ENCODE data around the gene NAALADL2.
"Not testable (repeated sequence)": the region's sequence is repeated elsewhere in the genome, so short reads cannot be mapped to it uniquely, and the experiment has no call there.

The NAALADL2 gene

GRCh38 chr3:175777495-175777894 is 918.4 kb downstream of the NAALADL2 start:
- no peak for DNase-seq (ENCODE audit: low read depth)

DNA sequence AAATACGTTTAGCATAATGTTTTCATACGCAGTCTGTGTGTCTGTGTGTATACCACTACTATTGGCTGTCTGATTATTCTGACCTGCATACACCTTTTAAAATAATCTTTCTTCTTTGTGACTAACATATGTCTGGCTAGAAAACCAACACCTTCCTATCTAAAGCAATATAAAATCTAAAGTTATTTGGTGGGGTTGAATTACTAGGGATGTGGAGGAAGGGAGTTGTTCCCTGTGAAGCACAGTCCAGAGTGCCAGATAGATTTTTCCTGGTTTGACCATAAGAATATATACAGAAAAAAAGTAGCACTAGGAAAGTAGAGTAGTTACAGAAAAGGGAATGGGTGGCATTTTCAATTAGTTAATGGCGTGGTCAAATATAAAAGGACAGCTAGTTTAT is 918.8 kb downstream of the NAALADL2 start:
- DNase-seq (ENCODE audit: low read depth), result no peak

DNA sequence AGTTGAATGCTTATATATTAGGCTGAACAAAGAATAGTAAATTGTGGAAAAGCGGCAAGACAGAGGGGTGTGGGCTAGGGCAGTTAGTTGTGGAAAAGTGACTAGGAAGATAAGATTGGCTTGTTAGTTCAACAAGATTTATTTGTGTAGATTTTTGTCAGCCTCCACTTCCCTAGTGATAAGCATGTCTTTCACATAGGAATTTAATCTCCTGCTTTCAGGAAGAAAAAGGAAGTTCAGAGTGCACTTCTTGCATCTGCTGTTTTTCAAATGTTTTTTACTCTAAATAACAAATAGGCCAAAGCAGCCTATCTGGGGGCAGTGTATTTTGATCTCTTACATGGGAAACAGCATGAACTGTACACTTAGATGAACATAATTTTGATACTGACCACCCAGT is 919.9 kb downstream of the NAALADL2 start:
- no peak for DNase-seq (ENCODE audit: low read depth)

GRCh38 chr3:175787109-175787508 is 928.0 kb downstream of the NAALADL2 start:
- DNase-seq (ENCODE audit: low read depth), result not testable (repeated sequence)

- DNase-seq (ENCODE audit: low read depth), result no peak
These were observed 933.1 kb downstream of the NAALADL2 start for GRCh38 chr3:175792245-175792644.

- DNase-seq (ENCODE audit: low read depth), result no peak
These were observed 939.2 kb downstream of the NAALADL2 start for GRCh38 chr3:175798326-175798725.

DNA sequence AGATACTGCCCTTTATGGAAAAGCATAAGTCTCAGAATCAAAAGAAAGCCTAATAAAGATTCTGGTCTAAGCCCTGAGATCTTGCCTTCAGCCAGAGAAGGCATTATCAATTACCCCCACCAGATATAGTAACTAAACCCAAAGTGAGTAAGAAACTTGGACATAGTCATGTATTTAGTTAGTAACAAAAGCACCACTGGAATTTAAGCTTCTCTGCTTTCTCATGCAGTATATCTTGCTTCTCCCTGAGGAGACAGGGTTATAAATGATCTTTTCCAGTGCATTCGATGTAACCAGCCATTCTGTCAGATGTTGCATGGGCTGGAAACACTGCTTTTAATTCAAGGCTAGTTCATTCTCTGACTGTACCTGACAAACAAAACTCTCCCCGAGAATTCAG is 946.7 kb downstream of the NAALADL2 start:
- DNase-seq (ENCODE audit: low read depth), result no peak

GRCh38 chr3:175807175-175807574 is 948.0 kb downstream of the NAALADL2 start:
- no peak for DNase-seq (ENCODE audit: low read depth)

- no peak for DNase-seq (ENCODE audit: low read depth)
These were observed 959.8 kb downstream of the NAALADL2 start for GRCh38 chr3:175818811-175819464.

DNA sequence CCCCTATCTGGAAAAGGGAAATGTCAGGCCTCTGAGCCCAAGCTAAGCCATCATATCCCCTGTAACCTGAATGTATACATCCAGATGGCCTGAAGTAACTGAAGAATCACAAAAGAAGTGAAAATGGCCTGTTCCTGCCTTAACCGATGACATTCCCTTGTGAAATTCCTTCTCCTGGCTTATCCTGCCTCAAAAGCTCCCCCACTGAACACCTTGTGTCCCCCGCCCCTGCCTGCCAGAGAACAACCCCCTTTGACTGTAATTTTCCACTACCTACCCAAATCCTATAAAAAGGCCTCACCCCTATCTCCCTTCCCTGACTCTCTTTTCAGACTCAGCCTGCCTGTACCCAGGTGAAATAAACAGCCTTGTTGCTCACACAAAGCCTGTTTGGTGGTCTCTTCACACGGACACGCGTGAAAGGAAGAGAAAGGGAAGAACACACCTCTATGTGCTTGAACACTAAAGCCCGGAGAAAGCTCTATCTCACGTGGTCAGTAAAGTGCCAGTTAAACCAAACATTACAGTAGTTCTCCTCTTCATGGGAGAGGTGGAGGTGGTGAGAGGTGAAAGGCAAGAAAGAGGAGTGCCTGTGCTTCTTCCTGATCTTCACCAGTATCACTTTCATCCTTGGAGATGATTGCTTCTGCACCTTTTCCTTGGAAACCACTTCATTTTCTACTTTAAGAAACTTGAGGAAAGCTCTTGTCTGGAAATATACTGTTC is 963.8 kb downstream of the NAALADL2 start:
- DNase-seq (ENCODE audit: low read depth), result not testable (repeated sequence)

DNA sequence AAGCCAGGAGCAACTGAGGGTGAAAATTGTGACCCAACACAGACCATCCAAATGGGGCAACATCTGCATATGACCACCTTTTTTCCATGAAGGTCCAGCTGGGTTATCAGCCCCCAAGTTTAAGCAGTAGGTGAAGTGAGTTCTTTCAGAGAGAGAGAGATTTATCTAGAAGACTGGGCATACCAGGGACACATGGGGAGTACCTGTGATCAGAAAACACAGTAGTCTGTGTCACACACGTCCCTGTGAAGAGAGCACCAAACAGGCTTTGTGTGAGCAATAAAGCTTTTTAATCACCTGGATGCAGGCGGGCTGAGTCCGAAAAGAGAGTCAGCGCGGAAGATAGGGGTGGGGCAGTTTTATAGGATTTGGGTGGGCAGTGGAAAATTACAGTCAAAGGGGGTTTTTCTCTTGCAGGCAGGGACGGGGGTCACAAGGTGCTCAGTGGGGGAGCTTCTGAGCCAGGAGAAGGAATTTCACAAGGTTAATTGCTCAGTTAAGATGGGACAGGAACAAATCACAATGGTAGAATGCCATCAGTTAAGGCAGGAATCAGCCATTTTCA is 966.0 kb downstream of the NAALADL2 start:
- not testable (repeated sequence) for DNase-seq (ENCODE audit: low read depth)

GRCh38 chr3:175826759-175827158 is 967.6 kb downstream of the NAALADL2 start:
- no peak for DNase-seq (ENCODE audit: low read depth)

DNA sequence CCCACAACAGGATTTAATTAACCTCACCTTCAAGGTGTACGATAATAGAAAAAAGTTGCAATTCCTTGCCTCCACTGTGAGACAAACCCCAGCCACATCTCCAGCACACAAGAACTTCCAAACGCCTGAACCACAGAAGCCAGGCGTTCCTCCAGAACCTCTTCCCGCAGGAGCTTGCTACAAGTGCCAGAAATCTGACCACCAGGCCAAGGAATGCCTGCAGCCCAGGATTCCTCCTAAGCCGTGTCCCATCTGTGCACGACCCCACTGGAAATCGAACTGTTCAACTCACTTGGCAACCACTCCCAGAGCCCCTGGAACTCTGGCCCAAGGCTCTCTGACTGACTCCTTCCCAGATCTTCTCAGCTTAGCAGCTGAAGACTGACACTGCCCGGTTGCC is 970.7 kb downstream of the NAALADL2 start:
- not testable (repeated sequence) for DNase-seq (ENCODE audit: low read depth)

GRCh38 chr3:175835763-175836162 is 976.6 kb downstream of the NAALADL2 start:
- not testable (repeated sequence) for DNase-seq (ENCODE audit: low read depth)

DNA sequence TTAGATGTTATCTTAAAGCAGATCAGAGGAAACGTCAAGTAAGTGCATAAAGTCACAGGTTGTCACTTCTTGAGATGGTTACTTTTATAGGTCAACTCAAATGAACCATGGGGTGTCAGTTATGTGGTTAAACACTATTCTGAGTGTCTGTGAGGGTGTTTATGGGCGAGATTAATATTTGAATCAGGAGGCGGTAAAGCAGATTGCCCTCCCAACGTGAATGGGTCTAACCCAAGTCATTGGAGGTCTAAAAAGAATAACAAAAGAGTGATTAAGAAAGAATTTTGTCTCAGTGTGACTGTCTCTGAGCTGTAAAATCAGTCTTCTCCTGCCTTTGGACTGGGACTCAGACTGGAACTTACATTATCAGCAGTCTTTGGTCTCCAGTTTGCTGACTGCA is 977.5 kb downstream of the NAALADL2 start:
- no peak for DNase-seq (ENCODE audit: low read depth)

DNA sequence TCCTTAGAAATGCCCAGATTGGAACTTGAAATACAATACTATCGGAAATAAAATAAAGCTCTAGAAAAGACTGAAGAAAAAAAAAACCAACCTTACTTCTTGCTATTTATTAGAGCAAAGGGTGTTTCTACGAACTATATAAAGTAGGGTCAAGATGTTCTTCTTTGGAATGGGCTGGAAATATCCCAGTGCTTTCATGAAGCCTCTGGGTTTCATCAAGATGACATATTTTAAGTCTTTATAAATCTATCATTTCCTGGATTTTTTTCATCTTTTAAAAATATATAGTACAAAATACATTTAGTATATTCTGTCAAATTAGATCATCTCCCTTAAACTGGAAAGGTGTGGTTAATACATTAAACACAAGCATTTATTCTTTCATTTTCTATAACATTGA is 978.8 kb downstream of the NAALADL2 start:
- no peak for DNase-seq (ENCODE audit: low read depth)

DNA sequence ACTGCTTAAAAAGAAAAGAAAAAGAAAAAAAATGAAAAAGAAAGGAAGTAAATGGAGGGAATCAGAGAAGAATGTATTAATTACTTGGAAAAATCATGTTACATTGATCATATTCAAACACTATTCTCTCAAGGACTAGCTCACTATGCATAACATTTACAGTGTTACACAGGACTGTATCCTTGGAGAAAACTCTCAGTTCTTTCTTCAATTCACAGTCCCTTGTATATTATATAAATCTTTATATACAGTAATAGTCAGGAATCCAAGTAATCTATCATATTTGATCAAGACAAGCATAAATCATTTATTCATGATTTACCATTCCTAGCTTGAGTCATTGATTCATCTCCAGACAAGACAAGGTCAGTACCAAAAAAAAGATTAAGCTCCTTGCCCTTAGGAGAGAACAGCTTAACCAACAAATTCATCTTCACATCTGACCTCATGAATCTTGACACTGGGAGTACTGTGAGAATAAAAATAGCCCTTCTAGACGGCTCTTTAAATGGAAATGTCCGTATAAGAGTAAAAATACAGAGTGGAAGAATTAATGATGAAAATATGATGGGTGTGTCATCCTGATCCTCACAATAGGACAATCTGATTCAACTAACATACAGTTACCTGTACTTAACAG is 980.4 kb downstream of the NAALADL2 start:
- DNase-seq (ENCODE audit: low read depth), result no peak

DNA sequence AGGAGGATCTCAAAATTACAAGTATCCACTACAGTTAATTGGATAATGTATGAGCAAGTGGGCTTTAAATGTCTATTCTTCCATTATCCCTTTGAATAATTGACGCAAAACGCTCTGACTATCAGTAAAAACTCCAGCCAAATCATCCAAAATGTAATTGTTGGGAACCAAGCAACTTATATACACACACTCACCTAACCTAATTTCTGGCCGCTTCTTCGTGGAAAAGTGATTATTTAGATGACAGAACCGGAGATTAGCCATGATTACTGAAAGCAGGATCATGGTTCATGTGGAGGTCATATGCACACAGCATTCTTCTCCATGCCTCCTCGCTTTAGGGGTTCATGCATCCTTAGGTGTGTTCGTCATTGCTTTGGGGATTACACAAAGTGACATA is 992.4 kb downstream of the NAALADL2 start:
- no peak for DNase-seq (ENCODE audit: low read depth)

- DNase-seq (ENCODE audit: low read depth), result no peak
These were observed 993.4 kb downstream of the NAALADL2 start for GRCh38 chr3:175852560-175852959.

- no peak for DNase-seq (ENCODE audit: low read depth)
These were observed 998.6 kb downstream of the NAALADL2 start for GRCh38 chr3:175857666-175858270.

All from T-helper 22 cell (primary cell).